Loucy (cell line): ENCODE measurements around the gene INSYN1.

Experiments
- CTCF ChIP-seq: fragments of 200-600 bp; sonication (generic); conservative IDR thresholded peaks from 2 replicates; pipeline ENCODE4 v1.5.1; 2014; ENCODE audit warnings: mild to moderate bottlenecking, antibody characterized with exemption, low read length
- EZH2phosphoT487 ChIP-seq: fragments of 200-600 bp; IDR thresholded peaks from 2 replicates; pipeline ENCODE4 v1.6.1; 2018; ENCODE audit warnings: antibody characterized with exemption, mild to moderate bottlenecking, moderate library complexity, borderline replicate concordance

DNA sequence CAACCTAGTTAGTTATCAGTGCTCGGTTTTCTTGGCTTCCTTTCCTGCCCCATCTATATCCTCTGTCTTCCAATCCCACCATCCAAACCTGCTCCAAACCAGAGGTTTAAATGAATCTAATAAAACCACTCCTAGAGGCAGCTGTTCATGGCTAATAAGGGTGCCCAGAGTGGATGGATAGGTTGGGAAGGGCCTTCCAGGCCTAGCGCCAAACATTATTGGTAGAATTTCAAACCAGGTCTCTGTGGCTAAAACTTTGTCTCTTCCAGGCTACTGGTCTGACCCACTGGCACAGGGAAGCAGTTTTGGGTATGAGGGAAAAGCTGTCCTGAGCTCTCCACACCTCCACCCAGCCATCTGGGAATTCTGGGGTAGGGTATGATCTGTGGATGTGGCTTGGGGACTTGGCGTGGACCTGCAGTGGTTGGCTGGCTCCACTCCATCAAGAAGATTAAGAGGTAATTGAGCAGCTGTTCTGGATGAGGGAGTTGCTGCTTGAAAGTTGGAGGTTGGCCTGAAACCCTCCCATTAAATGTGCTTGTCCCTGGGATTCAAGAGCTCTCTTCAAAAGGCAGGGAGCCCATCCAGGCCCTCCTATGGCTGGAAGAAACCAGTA lies 29.3 kb upstream of the INSYN1 start:
- TF ChIP-seq CTCF = no peak
- TF ChIP-seq EZH2phosphoT487 = no peak
